ENCODE data around the gene ATG14. TPM values are rescaled to one million over a fixed set of nuclear protein-coding genes. Genes with fewer than 3 reads are reported as not detected.
"Not testable (repeated sequence)": the region's sequence is repeated elsewhere in the genome, so short reads cannot be mapped to it uniquely, and the experiment has no call there.

Gene ATG14
- total and polyA plus RNA-seq, 2 experiments from 2014 or later = 7.3 to 15.2 TPM

- H3F3A ChIP-seq (replicated peaks; ENCODE audit: low read depth); H3K4me2 ChIP-seq; H3K27ac ChIP-seq (ENCODE audit: low read depth); H2AFZ ChIP-seq; H3K36me3 Mint-ChIP-seq (ENCODE audit: low read depth); H3K27me3 Mint-ChIP-seq (ENCODE audit: insufficient read depth, low read depth, poor library complexity); H3K36me3 ChIP-seq (ENCODE audit: insufficient read depth); H3K9me2 ChIP-seq (ENCODE audit: insufficient read depth); H3K4me3 Mint-ChIP-seq; ATAC-seq; H3K27ac Mint-ChIP-seq; H3K4me1 ChIP-seq (ENCODE audit: insufficient read depth); H3K4me3 ChIP-seq; H3K79me2 ChIP-seq (replicated peaks; ENCODE audit: insufficient read depth); DNase-seq (ENCODE audit: low spot score); H4K20me1 ChIP-seq (replicated peaks; ENCODE audit: insufficient read depth); H3K27me3 ChIP-seq (ENCODE audit: insufficient read depth): not testable (repeated sequence)
- Mint-ChIP-seq H3K9me3 (peaks cover 18% of the 10 kb centered on the region), H3K4me1 (peaks cover 14% of the 10 kb centered on the region)
These were observed 44.8 kb upstream of the ATG14 start for GRCh38 chr14:55456411-55456810.

GRCh38 chr14:55454264-55455002 is 42.8 kb upstream of the ATG14 start:
- Mint-ChIP-seq H3K9me3 (peaks cover 18% of the 10 kb centered on the region), H3K4me3 (no peak overlapping the region), H3K27me3 (ENCODE audit: insufficient read depth, low read depth, poor library complexity) (no peaks in the 10 kb centered on the region), H3K36me3 (ENCODE audit: low read depth) (peaks cover 6% of the 10 kb centered on the region), H3K27ac (0 out of 2 replicates have a peak overlapping the region, but pooled peaks have one; percentile 3), H3K4me1 (peaks cover 14% of the 10 kb centered on the region)
- no peaks in the 10 kb centered on the region for H4K20me1 ChIP-seq (replicated peaks; ENCODE audit: insufficient read depth)
- no peaks in the 10 kb centered on the region for H3K79me2 ChIP-seq (replicated peaks; ENCODE audit: insufficient read depth)
- H3F3A ChIP-seq (replicated peaks; ENCODE audit: low read depth) = no peaks in the 10 kb centered on the region
- no peaks in the 10 kb centered on the region for H3K9me2 ChIP-seq (ENCODE audit: insufficient read depth)
- DNase-seq (ENCODE audit: low spot score) (no peak), ATAC-seq (no peak)
- H3K27ac ChIP-seq (ENCODE audit: low read depth) = no peak overlapping the region
- no peaks in the 10 kb centered on the region; the same call in 1 of the 2 replicates for H3K4me1 ChIP-seq (ENCODE audit: insufficient read depth)
- H3K27me3 ChIP-seq (ENCODE audit: insufficient read depth) = no peaks in the 10 kb centered on the region
- no peak overlapping the region for H3K4me2 ChIP-seq
- no peak for TF ChIP-seq CTCF (conservative IDR thresholded peaks at IDR 0.05; ENCODE audit: low read depth in 2 of 2)
- TF ChIP-seq ZNF331 (CRISPR knock-in tag; IDR thresholded peaks at IDR 0.05; ENCODE audit: low read depth) = no peak
- no peak for TF ChIP-seq ETS1 (IDR thresholded peaks at IDR 0.05)
- no peak for TF ChIP-seq REST (IDR thresholded peaks at IDR 0.05; ENCODE audit: unreplicated experiment)
- no peak for TF ChIP-seq ZNF462 (CRISPR knock-in tag; IDR thresholded peaks at IDR 0.05)
- TF ChIP-seq ZNF114 (CRISPR knock-in tag; IDR thresholded peaks at IDR 0.05) = no peak
- no peak for TF ChIP-seq POLR2AphosphoS5 (IDR thresholded peaks at IDR 0.05; ENCODE audit: low read depth)
- H2AFZ ChIP-seq = peak overlapping the region; percentile 54
- no peak overlapping the region for H3K4me3 ChIP-seq
- H3K36me3 ChIP-seq (ENCODE audit: insufficient read depth) = no peaks in the 10 kb centered on the region

All from GM23338 (cell line).